Uterus (tissue), 2 donors: ENCODE data around the gene GALNT11.

ENCODE experiments used
- POLR2A ChIP-seq, 2 donors: fragments of 450-650 bp; IDR thresholded peaks; one replicate each; pipeline ENCODE4 v1.6.1; 2016; ENCODE audit warnings: antibody characterized with exemption in 2 of 2, mild to moderate bottlenecking in 1 of 2, moderate library complexity in 1 of 2
- TF ChIP-seq, protein P1 (sequence below), 4 experiments: fragments of 200-600 bp in 2 of 4; fragments of 450-650 bp in 2 of 4; sonication (generic) in 2 of 4; IDR thresholded peaks; one replicate each; pipeline ENCODE4 v1.5.1; 2016 to 2019; ENCODE audit warnings: antibody characterized with exemption in 4 of 4, mild to moderate bottlenecking in 2 of 4, moderate library complexity in 1 of 4

DNA sequence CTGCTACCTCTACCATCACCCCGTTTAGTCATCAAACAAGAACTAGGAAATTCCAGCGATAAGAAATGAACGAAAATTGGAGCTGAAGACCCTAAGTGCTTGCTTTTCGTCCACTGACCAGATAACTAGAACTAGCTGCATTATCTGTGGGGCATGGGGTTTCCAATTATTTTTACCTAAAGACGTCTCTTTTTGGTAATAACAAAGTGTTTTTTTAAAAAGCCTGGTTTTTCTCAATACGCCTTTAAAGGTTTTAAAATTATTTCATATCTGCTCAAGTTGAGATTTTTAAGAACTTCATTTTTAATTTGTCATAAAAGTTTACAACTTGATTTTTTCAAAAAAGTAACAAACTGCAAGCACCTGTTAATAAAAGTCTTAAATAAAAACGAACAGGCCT is 104.2 kb downstream of the GALNT11 start:
- TF ChIP-seq, protein P1, sequence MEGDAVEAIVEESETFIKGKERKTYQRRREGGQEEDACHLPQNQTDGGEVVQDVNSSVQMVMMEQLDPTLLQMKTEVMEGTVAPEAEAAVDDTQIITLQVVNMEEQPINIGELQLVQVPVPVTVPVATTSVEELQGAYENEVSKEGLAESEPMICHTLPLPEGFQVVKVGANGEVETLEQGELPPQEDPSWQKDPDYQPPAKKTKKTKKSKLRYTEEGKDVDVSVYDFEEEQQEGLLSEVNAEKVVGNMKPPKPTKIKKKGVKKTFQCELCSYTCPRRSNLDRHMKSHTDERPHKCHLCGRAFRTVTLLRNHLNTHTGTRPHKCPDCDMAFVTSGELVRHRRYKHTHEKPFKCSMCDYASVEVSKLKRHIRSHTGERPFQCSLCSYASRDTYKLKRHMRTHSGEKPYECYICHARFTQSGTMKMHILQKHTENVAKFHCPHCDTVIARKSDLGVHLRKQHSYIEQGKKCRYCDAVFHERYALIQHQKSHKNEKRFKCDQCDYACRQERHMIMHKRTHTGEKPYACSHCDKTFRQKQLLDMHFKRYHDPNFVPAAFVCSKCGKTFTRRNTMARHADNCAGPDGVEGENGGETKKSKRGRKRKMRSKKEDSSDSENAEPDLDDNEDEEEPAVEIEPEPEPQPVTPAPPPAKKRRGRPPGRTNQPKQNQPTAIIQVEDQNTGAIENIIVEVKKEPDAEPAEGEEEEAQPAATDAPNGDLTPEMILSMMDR (IDR thresholded peaks at IDR 0.05): no peak
- no peak for TF ChIP-seq POLR2A (IDR thresholded peaks at IDR 0.05)
